H1 (cell line): Measurements from ENCODE around the gene PCYT1B. TPM values are rescaled to one million over a fixed set of nuclear protein-coding genes. Genes with fewer than 3 reads are reported as not detected.

Experiments
- CTCF ChIA-PET: fragments of 300-600 bp; sonication (Branson Sonifier 250); formaldehyde crosslinking; loops from one replicate; lab custom pipeline; 2021; ENCODE audit not compliant: partially characterized antibody; lab: Charles Lee
- POLR2A ChIA-PET: fragments of 300-600 bp; sonication (Branson Sonifier 250); formaldehyde crosslinking; loops from one replicate; lab custom pipeline; 2021; ENCODE audit warnings: inconsistent platforms; ENCODE audit not compliant: partially characterized antibody; lab: Charles Lee
- DNase-seq, 2 experiments: peaks; one replicate each; pipeline versions ENCODE4 v3.0.0 to v3.0.0-alpha.2; 2010 to 2022; ENCODE audit warnings: low spot score in 2 of 2, low read depth in 1 of 2, mixed read lengths in 1 of 2
- FAIRE-seq: peaks from 2 replicates; lab custom pipeline; 2011; peaks lifted over from hg19 to GRCh38; lab: Jason Lieb, UNC
- H2AFZ ChIP-seq: 2 replicates; pipeline ENCODE4 v1.8.1; 2012; ENCODE audit warnings: low read length, inconsistent platforms
- H2AK5ac ChIP-seq: 2 replicates; pipeline ENCODE4 v1.6.1; 2013; ENCODE audit warnings: low read depth, low read length
- H2BK120ac ChIP-seq: replicated peaks from 2 replicates; pipeline ENCODE3; 2013; ENCODE audit warnings: low read depth, low read length, inconsistent platforms
- H2BK12ac ChIP-seq: 2 replicates; pipeline ENCODE4 v1.6.1; 2013; ENCODE audit warnings: low read depth, low read length
- H2BK15ac ChIP-seq: 2 replicates; pipeline ENCODE4 v1.6.1; 2013; ENCODE audit warnings: low read length
- H2BK20ac ChIP-seq: 2 replicates; pipeline ENCODE4 v1.6.1; 2013; ENCODE audit warnings: low read length
- H2BK5ac ChIP-seq: 2 replicates; pipeline ENCODE4 v1.6.1; 2013; ENCODE audit warnings: low read depth, low read length
- H3K14ac ChIP-seq: 2 replicates; pipeline ENCODE4 v1.6.1; 2013; ENCODE audit warnings: inconsistent platforms; ENCODE audit not compliant: insufficient read length
- H3K18ac ChIP-seq: 2 replicates; pipeline ENCODE4 v1.6.1; 2013; ENCODE audit warnings: low read length; ENCODE audit errors: extremely low read depth
- H3K23ac ChIP-seq: 2 replicates; pipeline ENCODE4 v1.6.1; 2013; ENCODE audit warnings: inconsistent platforms; ENCODE audit not compliant: insufficient read length
- H3K23me2 ChIP-seq: 2 replicates; pipeline ENCODE4 v1.6.1; 2013; ENCODE audit warnings: low read depth, low read length
- H3K27ac ChIP-seq: 2 replicates; pipeline ENCODE4 v1.6.1; 2011; ENCODE audit warnings: low read depth, low read length, inconsistent platforms
- H3K27me3 ChIP-seq, 4 experiments: replicated peaks in 1 of 4; 1 replicate in 1 of 4; 2 replicates in 3 of 4; pipeline versions ENCODE4 v1.6.1 to v1.8.1; 2011 to 2013; ENCODE audit warnings: low read length in 3 of 4, mild to moderate bottlenecking in 3 of 4, inconsistent platforms in 2 of 4, mixed read lengths in 2 of 4, moderate library complexity in 1 of 4; ENCODE audit not compliant: control insufficient read depth in 3 of 4, insufficient read depth in 3 of 4; ENCODE audit errors: extremely low read depth in 1 of 4
- H3K36me3 ChIP-seq, 4 experiments: 2 replicates each; pipeline versions ENCODE4 v1.6.1 to v1.8.1; 2011 to 2013; ENCODE audit warnings: mild to moderate bottlenecking in 4 of 4, low read length in 3 of 4, moderate library complexity in 2 of 4, control low read depth in 1 of 4, inconsistent platforms in 1 of 4; ENCODE audit not compliant: insufficient read depth in 4 of 4, control insufficient read depth in 2 of 4
- H3K4ac ChIP-seq: replicated peaks from 2 replicates; pipeline ENCODE3; 2013; ENCODE audit warnings: low read length, low read depth, mixed read lengths, inconsistent platforms; ENCODE audit not compliant: insufficient read length
- H3K4me1 ChIP-seq, 4 experiments: replicated peaks in 1 of 4; 1 replicate in 1 of 4; 2 replicates in 3 of 4; pipeline versions ENCODE4 v1.6.1 to v1.8.1; 2011 to 2013; ENCODE audit warnings: low read length in 3 of 4, inconsistent platforms in 2 of 4, mixed read lengths in 1 of 4; ENCODE audit not compliant: insufficient read depth in 4 of 4, control insufficient read depth in 3 of 4
- H3K4me2 ChIP-seq, 2 experiments: 2 replicates each; pipeline versions ENCODE4 v1.6.1 to v1.8.1; 2011 to 2013; ENCODE audit warnings: low read depth in 2 of 2, low read length in 2 of 2, control low read depth in 1 of 2, inconsistent platforms in 1 of 2, mild to moderate bottlenecking in 1 of 2; ENCODE audit not compliant: insufficient read depth in 1 of 2
- H3K4me3 ChIP-seq, 4 experiments: fragments of 200-600, 300-600 bp in 1 of 4; sonication (generic), shearing (Covaris generic), sonication (Bioruptor Twin) in 1 of 4; 2 replicates each; pipeline versions ENCODE4 v1.5.1 to v1.8.1; 2011 to 2016; ENCODE audit warnings: low read length in 4 of 4, low read depth in 3 of 4, control low read depth in 2 of 4, inconsistent platforms in 2 of 4, mild to moderate bottlenecking in 2 of 4, mixed read lengths in 1 of 4, moderate library complexity in 1 of 4; ENCODE audit not compliant: insufficient read depth in 2 of 4; ENCODE audit errors: extremely low read depth in 1 of 4
- H3K56ac ChIP-seq: replicated peaks from 2 replicates; pipeline ENCODE3; 2013; ENCODE audit warnings: low read depth, mild to moderate bottlenecking, mixed read lengths, low read length, inconsistent platforms; ENCODE audit not compliant: insufficient read length
- H3K79me1 ChIP-seq: 2 replicates; pipeline ENCODE4 v1.6.1; 2013; ENCODE audit warnings: low read depth, low read length, control low read depth
- H3K79me2 ChIP-seq, 2 experiments: 2 replicates each; pipeline versions ENCODE4 v1.6.1 to v1.8.1; 2012 to 2013; ENCODE audit warnings: low read length in 2 of 2, mild to moderate bottlenecking in 2 of 2, inconsistent platforms in 1 of 2; ENCODE audit not compliant: insufficient read depth in 2 of 2, control insufficient read depth in 1 of 2
- H3K9ac ChIP-seq, 4 experiments: replicated peaks in 1 of 4; 1 replicate in 1 of 4; 2 replicates in 3 of 4; pipeline versions ENCODE4 v1.6.1 to v1.8.1; 2011 to 2013; ENCODE audit warnings: low read depth in 3 of 4, low read length in 3 of 4, control low read depth in 2 of 4, mild to moderate bottlenecking in 2 of 4, moderate library complexity in 2 of 4, inconsistent platforms in 1 of 4; ENCODE audit errors: extremely low read depth in 1 of 4
- H3K9me3 ChIP-seq, 2 experiments: 2 replicates each; pipeline versions ENCODE4 v1.6.1 to v1.8.1; 2012 to 2013; ENCODE audit warnings: mild to moderate bottlenecking in 2 of 2, moderate library complexity in 2 of 2, control low read depth in 1 of 2, inconsistent platforms in 1 of 2, low read depth in 1 of 2, low read length in 1 of 2, mixed read lengths in 1 of 2; ENCODE audit not compliant: insufficient read depth in 2 of 2
- H4K20me1 ChIP-seq, 2 experiments: replicated peaks in 1 of 2; 2 replicates each; pipeline versions ENCODE3 to v1.8.1; 2011 to 2013; ENCODE audit warnings: inconsistent platforms in 2 of 2, low read length in 2 of 2, mild to moderate bottlenecking in 1 of 2; ENCODE audit not compliant: insufficient read depth in 2 of 2, control insufficient read depth in 1 of 2
- H4K5ac ChIP-seq: 2 replicates; pipeline ENCODE4 v1.6.1; 2013; ENCODE audit warnings: low read length, low read depth, mixed read lengths, inconsistent platforms; ENCODE audit not compliant: insufficient read length
- H4K8ac ChIP-seq: 2 replicates; pipeline ENCODE4 v1.8.0; 2013; ENCODE audit warnings: mild to moderate bottlenecking, moderate library complexity, low read length, inconsistent platforms; ENCODE audit not compliant: insufficient read depth; ENCODE audit errors: extremely low read depth
- H4K91ac ChIP-seq: replicated peaks from 2 replicates; pipeline ENCODE3; 2013; ENCODE audit warnings: low read length, mixed read lengths, inconsistent platforms; ENCODE audit not compliant: insufficient read length
- ATF2 ChIP-seq: IDR thresholded peaks from 2 replicates; pipeline ENCODE4 v1.6.1; 2012; ENCODE audit warnings: low read length, inconsistent platforms
- CHD2 ChIP-seq: IDR thresholded peaks from 2 replicates; pipeline ENCODE4 v1.6.1; 2012; ENCODE audit warnings: low read length, improper control_type of control experiment
- HDAC6 ChIP-seq: IDR thresholded peaks from one replicate; pipeline ENCODE4 v1.7.1; 2012; ENCODE audit warnings: low read depth, mild to moderate bottlenecking, inconsistent platforms, low read length, moderate library complexity
- JUND ChIP-seq: IDR thresholded peaks from 2 replicates; pipeline ENCODE4 v1.6.1; 2011; ENCODE audit warnings: mild to moderate bottlenecking, improper control_type of control experiment, low read length
- KDM5A ChIP-seq: fragments of 200-600 bp; IDR thresholded peaks from 2 replicates; pipeline ENCODE4 v1.7.1; 2012; ENCODE audit warnings: mild to moderate bottlenecking, low read length, inconsistent platforms, mixed read lengths
- MAFK ChIP-seq: IDR thresholded peaks from 2 replicates; pipeline ENCODE4 v1.6.1; 2012; ENCODE audit warnings: low read depth, mild to moderate bottlenecking, improper control_type of control experiment, low read length
- MAX ChIP-seq: IDR thresholded peaks from 2 replicates; pipeline ENCODE4 v1.6.1; 2012; ENCODE audit warnings: inconsistent platforms
- POLR2A ChIP-seq, 2 experiments: IDR thresholded peaks; 1 replicate in 1 of 2; 2 replicates in 1 of 2; pipeline ENCODE4 v1.6.1; 2011; ENCODE audit warnings: low read depth in 2 of 2, low read length in 2 of 2, mild to moderate bottlenecking in 2 of 2; ENCODE audit errors: control extremely low read depth in 1 of 2
- RFX5 ChIP-seq: IDR thresholded peaks from 2 replicates; pipeline ENCODE4 v1.6.1; 2011; ENCODE audit warnings: low read depth, low read length, improper control_type of control experiment, borderline replicate concordance
- SIN3A ChIP-seq, 2 experiments: IDR thresholded peaks in 1 of 2; conservative IDR thresholded peaks in 1 of 2; 2 replicates each; pipeline ENCODE4 v1.6.1; 2011 to 2012; ENCODE audit warnings: low read length in 2 of 2, improper control_type of control experiment in 1 of 2, low read depth in 1 of 2, mild to moderate bottlenecking in 1 of 2
- SIRT6 ChIP-seq: IDR thresholded peaks from one replicate; pipeline ENCODE4 v1.7.1; 2012; ENCODE audit warnings: low read length, inconsistent platforms
- SUZ12 ChIP-seq: fragments of 200-600 bp; sonication (generic); IDR thresholded peaks from 2 replicates; pipeline ENCODE4 v1.6.1; 2012; ENCODE audit warnings: mild to moderate bottlenecking, inconsistent platforms, low read length, moderate library complexity, mixed read lengths
- TCF12 ChIP-seq: IDR thresholded peaks from 2 replicates; pipeline ENCODE4 v1.6.1; 2011; ENCODE audit warnings: low read depth, mild to moderate bottlenecking, low read length
- YY1 ChIP-seq: IDR thresholded peaks from 2 replicates; pipeline ENCODE4 v1.6.1; 2011; ENCODE audit warnings: low read depth, mild to moderate bottlenecking, low read length
- WGBS, 2 experiments: shearing (Covaris generic) in 1 of 2; methylation state at CpG; one replicate each; pipeline versions ENCODE4 v1.1.6 to v1.1.7; 2013 to 2015; ENCODE audit warnings: low lambda C conversion rate in 2 of 2, mixed read lengths in 2 of 2, inconsistent platforms in 1 of 2, low coverage in 1 of 2, missing lambda C conversion rate in 1 of 2; ENCODE audit not compliant: insufficient replicate concordance in 2 of 2, insufficient coverage in 1 of 2, insufficient read length in 1 of 2; ENCODE audit errors: extremely low coverage in 1 of 2, missing lambda C conversion rate in 1 of 2; 5-methylcytosine and 5-hydroxymethylcytosine counted together
- polyA plus RNA-seq, 7 experiments: library from polyadenylated mRNA; depleted of rRNA in 3 of 7; stranded (reverse) in 5 of 7; unstranded in 2 of 7; fragments of >200 nt in 5 of 7; fragments of 200-250 nt in 2 of 7; gene quantifications; 1 replicate in 5 of 7; 2 replicates in 1 of 7; 4 replicates in 1 of 7; pipeline versions ENCODE4 v1.2.1 to v1.2.3, GENCODE V29; 2011 to 2013; ENCODE audit warnings: missing spikeins in 2 of 7, mixed read lengths in 2 of 7
- total RNA-seq: library from RNA; stranded (reverse); fragmentation: NEBNext Ultra II Directional; extraction: Animal tissue kit (Norgen Biotek cat#: 25700); gene quantifications from 2 replicates; pipeline ENCODE4 v1.2.1, GENCODE V29; 2021

PCYT1B gene
- total and polyA plus RNA-seq, 2 of the 8 experiments (the other 6 are each of a cell fraction or from before 2014, with no cell fraction given) = 17.9 to 30.6 TPM

- FAIRE-seq = no peak
- no peak overlapping the region for H2BK15ac ChIP-seq
- H3K4me2 ChIP-seq = no peak overlapping the region
- H3K9me3 ChIP-seq = no peaks in the 10 kb centered on the region
- H2BK20ac ChIP-seq = no peak overlapping the region
- no peak overlapping the region for H2BK12ac ChIP-seq
- H3K4me1 ChIP-seq = no peaks in the 10 kb centered on the region
- no peak overlapping the region for H2AK5ac ChIP-seq
- H3K36me3 ChIP-seq = no peaks in the 10 kb centered on the region
- no peak overlapping the region for H3K27ac ChIP-seq
- ChIA-PET CTCF (interaction anchor here (0.7 to 1.8 kb wide), 2 partner anchors 36 to 176 kb away, joined by 3 to 7 read pairs; no protein-coding TSS in a partner anchor), POLR2A (interaction anchor here (1.4 kb wide), 1 partner anchor 8 kb away, joined by 3 read pairs; no protein-coding TSS in a partner anchor)
- no peaks in the 10 kb centered on the region for H4K20me1 ChIP-seq
- H2BK120ac ChIP-seq = no peak overlapping the region
- H2BK5ac ChIP-seq = no peak overlapping the region
- no peaks in the 10 kb centered on the region for H3K79me1 ChIP-seq
- H4K5ac ChIP-seq = no peak overlapping the region
- H3K18ac ChIP-seq = no peak overlapping the region
- no peak overlapping the region for H3K4me3 ChIP-seq
- 73% methylated on average over 1 of the region's 1 CpG; no CpG with 5 or more reads in 1 of the 2 experiments for WGBS, 2 experiments
- no peak overlapping the region for H3K4ac ChIP-seq
- H3K79me2 ChIP-seq = no peaks in the 10 kb centered on the region
- H3K9ac ChIP-seq = no peak overlapping the region
- H4K8ac ChIP-seq = no peak overlapping the region
- H2AFZ ChIP-seq = no peak overlapping the region
- H3K56ac ChIP-seq = no peak overlapping the region
- DNase-seq = no peak
- H3K23ac ChIP-seq = no peak overlapping the region
- H3K23me2 ChIP-seq = no peaks in the 10 kb centered on the region
- no peaks in the 10 kb centered on the region for H3K27me3 ChIP-seq
- no peak overlapping the region for H4K91ac ChIP-seq
- H3K14ac ChIP-seq = no peak overlapping the region
- TF ChIP-seq HDAC6 (no peak), MAX (no peak), SIRT6 (no peak), TCF12 (no peak), JUND (no peak), CHD2 (no peak), SUZ12 (no peak), SIN3A (conservative IDR thresholded peaks at IDR 0.05 in 1 of 2, IDR thresholded peaks at IDR 0.05 in 1 of 2; ENCODE audit: low read depth in 1 of 2, low read length in 2 of 2) (no peak), KDM5A (no peak), ATF2 (no peak), RFX5 (no peak), POLR2A (IDR thresholded peaks at IDR 0.05; ENCODE audit: control extremely low read depth in 1 of 2, low read depth in 2 of 2, low read length in 2 of 2) (no peak), MAFK (no peak), YY1 (no peak)
These were observed 99.2 kb downstream of the PCYT1B start for GRCh38 chrX:24547961-24548360.
